Upper lobe of right lung (tissue), 1 donor: Measurements from ENCODE around the gene CNTN2. TPM values are rescaled to one million over a fixed set of nuclear protein-coding genes. Genes with fewer than 3 reads are reported as not detected.
A peak's percentile ranks its signal among the peaks of the same experiment; 100 is the strongest.

Source experiments
- ATAC-seq: fragments of 200-7000 bp; cut with Tn5 transposase; one replicate; pipeline ENCODE4 v1.9.1; 2020; ENCODE audit warnings: mild to moderate bottlenecking, moderate library complexity
- DNase-seq: peaks from one replicate; pipeline ENCODE4 v3.0.0-alpha.2; 2020
- H3K27ac ChIP-seq: fragments of 200-600 bp; one replicate; pipeline ENCODE4 v1.8.0; 2022
- H3K27me3 ChIP-seq: fragments of 200-600 bp; one replicate; pipeline ENCODE4 v1.8.0; 2022; ENCODE audit warnings: mild to moderate bottlenecking
- H3K36me3 ChIP-seq: fragments of 200-600 bp; one replicate; pipeline ENCODE4 v1.8.0; 2022
- H3K4me1 ChIP-seq: fragments of 200-600 bp; one replicate; pipeline ENCODE4 v1.8.0; 2022
- H3K4me3 ChIP-seq: fragments of 200-600 bp; one replicate; pipeline ENCODE4 v1.8.0; 2022; ENCODE audit warnings: mild to moderate bottlenecking
- H3K9me3 ChIP-seq: fragments of 200-600 bp; one replicate; pipeline ENCODE4 v1.8.0; 2022
- CTCF ChIP-seq: fragments of 200-600 bp; IDR thresholded peaks from one replicate; pipeline ENCODE4 v1.8.0; 2022; ENCODE audit warnings: antibody characterized with exemption
- intact Hi-C: fragments of 100-400 bp; cut with DNase I; formaldehyde crosslinking; loops from one replicate; pipeline ENCODE4 v1.11.0; 2022
- total RNA-seq: library from RNA; stranded (reverse); fragmentation: NEBNext Ultra II Directional; extraction: Animal tissue kit (Norgen Biotek cat#: 25700); gene quantifications from one replicate; pipeline ENCODE4 v1.2.1, GENCODE V29; 2021
- donor health status: DM: no; HTN: yes; CAD: no; lungs with severe emphysema.

The CNTN2 gene
- total RNA-seq, 1 donor from 2014 or later, result not detected

DNA sequence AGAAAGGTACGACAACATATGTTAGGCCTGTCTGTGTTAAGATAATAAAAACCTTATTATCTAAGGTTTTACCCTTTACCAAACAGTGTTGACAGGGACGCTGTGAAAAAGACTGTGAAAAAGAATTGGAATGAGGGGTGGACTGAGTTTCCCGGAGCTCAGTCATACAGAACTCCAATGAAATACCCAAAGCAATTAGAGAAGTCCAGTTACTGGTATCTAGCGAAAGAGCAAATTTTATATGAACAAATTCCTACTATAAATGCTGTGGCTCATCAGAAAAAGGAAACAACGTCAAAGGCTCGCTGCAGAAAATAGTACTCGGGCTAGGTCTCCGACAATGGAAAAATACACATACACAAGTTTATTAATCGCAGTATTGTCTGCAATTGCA, 79.5 kb downstream of the CNTN2 start:
- H3K4me3 ChIP-seq, result peak overlapping the region; percentile 86
- peak overlapping the region; percentile 94 for H3K27ac ChIP-seq
- ATAC-seq, result no peak
- TF ChIP-seq CTCF, result no peak
- intact Hi-C loops, result no loop called here
- H3K36me3 ChIP-seq, result peaks cover 11% of the 10 kb centered on the region
- H3K4me1 ChIP-seq, result peaks cover 25% of the 10 kb centered on the region
- no peak for DNase-seq
- no peaks in the 10 kb centered on the region for H3K9me3 ChIP-seq
- H3K27me3 ChIP-seq, result no peaks in the 10 kb centered on the region

DNA sequence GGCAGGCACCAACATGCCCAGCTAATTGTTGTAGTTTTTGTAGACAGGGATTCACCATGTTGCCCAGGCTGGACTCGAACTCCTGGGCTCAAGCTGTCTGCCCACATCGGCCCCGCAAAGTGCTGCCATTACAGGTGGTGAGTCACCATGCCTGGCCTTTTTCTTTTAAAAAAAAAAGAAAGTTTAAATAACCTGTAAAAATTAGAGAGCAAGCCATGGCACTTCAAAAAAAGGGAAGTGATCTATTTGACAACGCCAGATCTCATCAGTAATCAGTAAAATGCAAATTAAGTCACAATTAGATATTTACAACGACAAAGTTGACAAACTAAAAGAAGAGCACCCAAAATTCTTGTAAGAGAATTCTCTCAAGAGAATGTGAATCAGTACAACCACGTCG, 81.7 kb downstream of the CNTN2 start:
- ATAC-seq (no peak), DNase-seq (no peak)
- no peak overlapping the region for H3K4me3 ChIP-seq
- intact Hi-C loops, result no loop called here
- H3K36me3 ChIP-seq, result no peaks in the 10 kb centered on the region
- no peak for TF ChIP-seq CTCF
- H3K27ac ChIP-seq, result no peak overlapping the region
- H3K27me3 ChIP-seq, result no peaks in the 10 kb centered on the region
- no peaks in the 10 kb centered on the region for H3K9me3 ChIP-seq
- H3K4me1 ChIP-seq, result peaks cover 21% of the 10 kb centered on the region

GRCh38 chr1:205127646-205128045, 84.6 kb downstream of the CNTN2 start:
- Histone ChIP-seq H3K27ac (no peak overlapping the region), H3K27me3 (no peaks in the 10 kb centered on the region), H3K4me3 (no peak overlapping the region), H3K9me3 (no peaks in the 10 kb centered on the region), H3K36me3 (no peaks in the 10 kb centered on the region), H3K4me1 (peaks cover 4% of the 10 kb centered on the region)
- ATAC-seq (peak; percentile 48), DNase-seq (no peak)
- intact Hi-C loops, result no loop called here
- TF ChIP-seq CTCF, result no peak

Other genes with a start within 250 kb of the CNTN2 start
- gene NFASC, start 172.3 kb upstream of the CNTN2 start, total RNA-seq, result 24.1 TPM
- 3.5 TPM for gene TMEM81, start 41.2 kb downstream of the CNTN2 start, total RNA-seq
- 16.6 TPM for gene RBBP5, start 78.8 kb downstream of the CNTN2 start, total RNA-seq
- gene DSTYK, start 168.5 kb downstream of the CNTN2 start, total RNA-seq, result 12.7 TPM
- gene TMCC2, start 184.7 kb downstream of the CNTN2 start, total RNA-seq, result 4.8 TPM